Measurements from ENCODE around the gene ULK2.
"Not testable (repeated sequence)": the region's sequence is repeated elsewhere in the genome, so short reads cannot be mapped to it uniquely, and the experiment has no call there.

The ULK2 gene

DNA sequence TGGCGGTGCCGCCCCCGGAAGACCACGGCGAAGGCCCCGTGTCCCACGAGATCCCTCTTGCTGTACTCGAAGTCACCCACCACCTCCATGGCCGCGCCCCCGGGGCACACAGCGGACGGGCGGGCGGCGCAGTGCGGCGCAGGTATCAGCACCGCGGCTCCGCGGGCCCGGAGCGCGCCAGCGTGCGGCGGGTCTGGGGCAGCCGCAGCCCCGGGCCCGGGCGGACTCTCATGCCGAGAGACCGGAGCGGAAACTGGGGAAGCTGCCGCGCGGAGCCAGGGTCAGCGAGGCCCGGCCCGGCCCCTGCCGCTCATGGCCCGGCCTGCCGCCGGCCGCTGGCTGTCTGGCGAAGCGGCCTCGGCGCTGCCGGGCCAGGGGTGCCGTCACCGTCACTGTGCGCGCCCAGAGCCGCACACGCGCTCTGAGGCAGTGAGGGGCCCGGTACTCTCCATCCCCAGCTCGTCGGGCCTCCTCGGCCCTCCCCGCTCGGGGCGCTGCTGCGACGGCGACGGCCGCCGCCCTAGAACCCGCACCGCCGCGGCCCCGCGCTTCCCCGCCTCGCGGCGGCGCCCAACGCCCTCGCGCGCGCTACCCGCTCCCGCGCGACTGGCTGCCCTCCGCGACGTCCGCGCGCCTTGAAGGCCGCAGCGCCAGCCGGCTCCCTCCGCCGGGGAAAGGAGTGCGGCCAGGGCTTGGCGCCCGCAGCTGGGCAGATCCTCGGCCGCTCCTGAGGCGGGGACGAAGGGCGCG lies at the start of gene ULK2:
Gene ULK2 (minus strand): TSS at position 608 of the 750 bp plus-strand sequence. CDS start 519 bp downstream, at position 89.
- peak; percentile 43 for DNase-seq

DNA sequence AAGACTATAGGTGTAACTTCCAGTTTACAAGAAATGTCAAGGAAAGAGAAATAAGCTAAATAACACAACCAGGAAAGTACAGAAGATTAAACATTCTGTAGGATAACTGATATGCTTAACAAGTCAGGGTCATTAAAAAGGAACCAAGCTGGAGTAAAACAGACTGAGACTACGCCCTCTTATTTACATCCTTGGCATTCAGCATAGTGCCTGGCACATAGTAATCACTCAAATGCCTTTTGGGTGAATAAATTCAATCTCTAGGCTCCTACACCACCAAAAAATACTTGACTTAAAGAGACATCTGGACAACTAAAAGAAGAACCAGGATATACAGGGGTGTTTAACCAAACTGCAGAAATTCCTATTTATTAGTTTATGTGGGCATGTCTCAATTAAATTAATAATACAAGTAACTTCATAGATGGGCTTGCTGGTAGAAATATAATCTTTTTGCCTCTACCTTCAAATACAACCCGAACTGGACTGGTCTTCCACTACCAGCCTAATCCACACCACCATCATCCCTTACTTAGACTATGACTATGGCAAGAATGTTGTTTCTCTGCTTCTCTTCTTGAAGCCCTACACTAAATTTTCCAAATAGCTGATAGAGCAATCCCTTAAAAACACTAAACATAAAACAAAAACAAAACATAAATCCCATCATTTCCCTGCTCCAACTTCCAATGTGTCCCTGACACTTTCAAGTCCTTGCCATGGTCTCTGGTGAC lies 47.7 kb upstream of the ULK2 start:
- DNase-seq = no peak

DNA sequence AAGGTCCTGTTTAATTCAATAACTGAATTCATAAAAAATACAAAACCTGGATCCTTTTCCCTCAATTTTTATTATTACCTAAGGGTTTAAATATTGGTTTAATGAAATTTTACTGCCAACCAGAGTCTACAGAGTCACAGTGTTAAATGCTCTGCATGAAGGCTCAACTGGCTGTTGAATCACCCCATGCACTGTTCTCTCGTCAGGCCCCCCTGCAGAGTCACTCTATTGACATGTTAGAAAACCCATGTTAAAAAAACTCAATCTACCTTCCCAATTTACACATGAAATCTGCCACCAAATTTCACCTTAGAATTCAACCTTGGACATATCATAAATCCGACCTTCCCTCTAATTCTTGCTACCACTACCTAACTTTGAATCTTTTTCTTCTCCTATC lies 43.3 kb upstream of the ULK2 start:
- no peak for DNase-seq

DNA sequence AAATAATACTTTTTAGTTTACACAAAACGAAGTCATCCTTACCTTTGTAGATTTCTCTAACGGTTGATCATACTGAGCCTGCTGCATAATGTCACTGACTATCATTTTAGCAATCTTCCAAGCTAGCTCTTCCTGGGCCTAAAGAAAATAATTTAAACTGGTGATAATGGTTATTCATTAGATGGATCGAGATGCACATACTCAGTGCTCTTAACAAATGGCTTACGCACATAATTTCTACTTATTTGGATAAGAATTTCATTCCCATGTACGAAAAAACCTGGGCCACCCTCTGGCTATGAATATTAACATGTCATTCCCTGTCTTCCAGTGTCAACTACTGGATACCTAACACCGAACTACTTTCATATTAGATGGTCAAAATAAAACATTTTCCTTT lies 41.4 kb upstream of the ULK2 start:
- DNase-seq = no peak

DNA sequence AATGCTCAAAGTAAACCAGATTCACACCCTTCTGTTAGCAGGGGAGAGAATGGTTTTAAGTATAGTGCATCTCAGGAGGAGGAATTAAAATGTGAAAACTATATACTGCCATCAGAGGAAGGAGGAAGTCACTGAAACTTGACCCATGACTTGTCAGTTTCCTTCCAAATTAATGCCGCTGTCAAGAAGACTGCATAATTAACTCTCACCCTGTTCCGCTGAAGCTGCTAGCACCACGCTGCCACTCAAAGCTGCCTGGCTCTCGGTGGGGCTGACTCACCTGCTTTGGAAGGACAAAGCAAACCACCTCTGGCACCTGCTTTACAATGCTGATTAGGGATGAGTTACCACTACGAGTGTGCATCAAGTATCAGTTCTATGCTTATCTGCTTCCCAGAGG lies 37.8 kb upstream of the ULK2 start:
- DNase-seq = no peak

DNA sequence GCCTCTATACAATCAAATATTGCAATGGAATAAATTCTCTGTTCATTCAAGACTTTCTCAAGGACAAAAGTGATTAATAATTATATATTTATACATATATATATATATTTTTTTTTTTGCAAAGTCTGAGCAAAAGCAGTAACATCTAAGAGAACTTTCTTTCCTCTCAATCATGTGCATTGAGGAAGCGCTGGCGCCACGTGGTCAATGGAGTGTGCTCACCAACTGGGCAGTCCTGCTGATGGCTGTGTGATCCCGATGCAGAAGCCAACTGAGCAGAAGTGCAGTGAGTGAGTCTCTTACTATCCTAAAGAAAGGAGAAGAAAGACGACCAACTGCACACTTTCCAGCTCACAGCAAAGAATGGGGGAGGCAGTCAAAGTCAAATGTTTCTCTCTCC lies 37.2 kb upstream of the ULK2 start:
- DNase-seq = no peak

DNA sequence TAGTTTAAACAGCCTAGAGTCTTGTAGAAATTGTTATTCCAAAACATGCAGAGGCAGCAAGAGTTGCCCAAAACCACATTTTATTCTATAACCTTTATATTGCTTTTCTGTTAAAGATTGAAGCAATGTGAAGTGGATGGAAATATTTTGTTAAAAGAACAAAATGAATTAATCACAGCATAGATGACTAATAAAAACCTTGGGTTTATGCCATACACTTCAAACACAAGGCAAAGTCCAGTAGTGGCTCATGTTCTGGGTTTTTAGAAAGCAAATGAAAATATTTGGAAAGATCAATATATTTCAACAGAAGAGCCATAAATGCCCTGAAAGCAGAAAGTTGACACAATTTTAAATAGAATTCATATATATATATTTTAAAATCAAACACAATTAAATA lies 36.7 kb upstream of the ULK2 start:
- DNase-seq = no peak

DNA sequence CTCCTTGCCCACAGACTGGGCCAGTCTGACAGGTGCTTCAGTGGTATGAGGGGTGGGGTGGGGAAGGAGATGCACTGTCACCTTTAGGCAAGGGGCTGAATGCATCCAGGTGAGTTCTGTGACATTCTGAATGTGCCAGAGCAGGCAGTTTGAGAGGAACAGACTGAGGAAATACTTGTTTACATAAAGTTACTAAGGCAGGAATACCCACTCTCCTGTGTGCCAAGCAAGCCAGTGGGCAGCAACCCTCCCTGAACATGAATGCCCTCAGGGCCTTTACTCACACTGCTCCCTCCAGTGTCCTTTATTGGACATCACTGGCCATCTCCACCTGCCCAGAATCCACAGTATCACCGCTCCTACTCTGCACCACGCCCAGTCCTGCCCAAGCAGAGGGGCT lies 33.1 kb upstream of the ULK2 start:
- DNase-seq = no peak

DNA sequence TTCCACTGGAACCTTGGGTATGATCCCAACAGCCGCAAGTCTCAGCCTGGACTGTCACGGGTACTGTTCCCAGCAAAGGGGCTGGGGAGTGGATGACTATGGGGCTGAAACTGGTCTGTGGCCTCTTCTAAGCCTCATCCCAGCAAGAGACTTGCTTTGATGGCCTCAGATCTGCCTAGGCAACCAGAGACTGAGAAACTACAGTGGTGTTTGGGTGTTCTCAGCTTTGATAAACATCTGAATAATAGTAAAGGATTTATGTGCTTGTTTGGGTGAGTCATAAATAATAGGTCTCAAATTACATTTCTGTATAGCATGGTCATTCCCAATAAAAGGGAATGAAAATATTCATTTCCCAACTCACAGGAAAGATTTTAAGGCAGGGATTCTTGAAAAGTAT lies 30.2 kb upstream of the ULK2 start:
- DNase-seq = no peak

DNA sequence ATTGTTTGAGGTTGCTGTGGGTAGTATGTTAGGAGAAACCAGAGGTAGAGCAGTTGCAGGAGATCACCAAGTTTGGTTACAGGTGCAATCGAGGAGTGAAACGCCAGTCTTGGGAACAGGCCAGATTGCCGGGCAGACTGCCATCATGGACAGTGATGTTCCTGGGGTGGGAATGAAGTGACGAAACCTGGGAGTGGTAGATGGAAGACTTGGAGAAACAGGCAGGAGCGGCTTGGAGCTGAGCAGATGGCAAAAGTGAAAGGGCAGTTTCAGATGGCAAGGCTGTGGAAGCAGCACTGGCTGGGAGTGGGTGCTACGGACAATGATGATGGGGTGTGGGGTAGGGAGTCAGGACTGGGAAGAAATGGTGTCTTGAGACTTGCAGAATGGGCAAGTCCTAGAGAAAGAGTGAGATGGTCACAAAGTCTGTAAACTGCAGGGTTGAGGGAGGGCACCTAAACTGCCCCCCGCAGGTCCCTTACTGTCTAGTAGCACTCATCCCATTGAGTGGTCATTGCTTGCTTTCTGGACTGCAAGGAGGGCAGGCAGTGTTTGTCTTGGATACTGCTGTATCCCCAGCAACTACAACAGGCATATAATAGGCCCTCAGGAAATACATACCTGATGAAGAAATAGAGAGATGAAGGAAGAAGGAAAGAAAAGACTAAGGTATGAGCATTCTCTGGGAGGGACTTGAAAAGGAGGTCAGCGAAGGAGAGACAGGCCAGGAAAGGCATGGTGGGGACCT lies 29.5 kb upstream of the ULK2 start:
- DNase-seq = no peak

DNA sequence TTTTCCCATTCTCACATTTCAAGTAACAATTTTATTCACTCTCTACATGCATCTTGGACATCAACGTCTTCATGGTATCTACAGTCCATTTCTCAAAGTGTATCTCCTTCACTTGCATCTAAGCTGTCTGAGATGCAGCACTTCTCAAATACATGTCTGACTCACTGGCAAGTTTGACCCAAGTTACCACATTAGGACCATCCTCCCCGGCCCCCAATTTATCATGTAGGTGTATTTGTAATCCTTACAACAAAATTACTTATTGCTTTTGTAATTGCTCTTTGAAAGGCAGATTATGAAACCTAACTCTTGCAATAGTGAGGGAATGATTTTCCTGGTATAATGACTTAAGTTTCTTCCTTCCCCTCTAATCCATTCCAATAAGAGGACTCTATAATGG lies 28.9 kb upstream of the ULK2 start:
- DNase-seq = no peak

DNA sequence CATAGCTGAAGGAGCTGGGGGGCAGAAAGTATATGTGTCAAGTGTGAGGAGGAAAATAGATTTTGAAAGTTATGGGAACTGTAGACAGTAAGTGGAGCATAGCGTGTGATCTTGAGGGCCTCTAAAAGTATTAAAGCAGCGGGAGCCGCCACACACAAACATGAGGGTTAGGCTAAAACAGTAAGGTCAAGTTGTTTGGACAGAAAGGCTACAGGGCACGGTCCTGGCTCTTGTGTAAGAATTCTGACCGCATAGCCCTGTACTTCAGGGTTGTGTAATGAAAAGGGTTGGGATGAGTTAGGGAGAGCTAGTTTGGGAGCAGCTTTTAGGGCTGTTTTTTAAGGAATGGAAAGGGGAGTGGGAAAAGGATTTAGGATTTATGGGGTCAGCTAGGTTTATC lies 22.8 kb upstream of the ULK2 start:
- not testable (repeated sequence) for DNase-seq

DNA sequence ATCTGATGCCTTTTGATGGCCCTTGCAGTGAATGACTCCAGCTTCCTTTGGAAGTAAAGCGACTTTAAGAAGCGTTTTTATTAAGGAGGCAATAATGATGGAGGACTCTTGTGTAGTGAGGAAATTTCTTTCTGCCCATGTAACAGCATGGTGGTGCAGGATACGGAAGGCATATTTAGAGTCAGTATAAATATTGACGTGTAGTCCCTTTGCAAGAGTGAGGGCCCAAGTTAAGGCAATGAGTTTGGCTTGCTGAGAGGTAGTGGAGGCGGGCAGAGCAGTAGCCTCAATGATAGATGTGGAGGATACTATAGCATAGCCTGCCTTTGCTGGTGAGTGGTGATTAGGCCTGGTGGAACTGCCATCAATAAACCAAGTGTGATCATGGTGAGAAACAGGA lies 22.3 kb upstream of the ULK2 start:
- not testable (repeated sequence) for DNase-seq

DNA sequence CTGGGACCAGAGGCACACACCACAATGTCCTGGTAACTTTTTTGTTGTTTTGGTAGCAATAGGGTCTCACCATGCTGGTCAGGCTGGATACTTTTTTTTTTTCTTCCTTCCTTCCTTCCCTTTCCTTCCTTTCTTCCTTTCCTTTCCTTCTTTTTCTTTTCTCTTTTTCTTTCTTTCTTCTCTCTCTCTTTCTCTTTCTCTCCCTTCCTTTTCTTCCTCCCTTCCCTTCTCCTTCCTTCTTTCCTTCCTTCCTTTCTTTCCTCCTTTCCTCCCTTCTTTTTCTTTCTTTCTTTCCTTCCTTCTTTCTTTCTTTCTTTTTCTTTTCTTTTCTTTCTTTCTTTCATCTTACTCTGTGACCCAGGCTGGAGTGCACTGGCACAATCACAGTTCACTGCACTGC lies 18.4 kb upstream of the ULK2 start:
- DNase-seq = no peak

DNA sequence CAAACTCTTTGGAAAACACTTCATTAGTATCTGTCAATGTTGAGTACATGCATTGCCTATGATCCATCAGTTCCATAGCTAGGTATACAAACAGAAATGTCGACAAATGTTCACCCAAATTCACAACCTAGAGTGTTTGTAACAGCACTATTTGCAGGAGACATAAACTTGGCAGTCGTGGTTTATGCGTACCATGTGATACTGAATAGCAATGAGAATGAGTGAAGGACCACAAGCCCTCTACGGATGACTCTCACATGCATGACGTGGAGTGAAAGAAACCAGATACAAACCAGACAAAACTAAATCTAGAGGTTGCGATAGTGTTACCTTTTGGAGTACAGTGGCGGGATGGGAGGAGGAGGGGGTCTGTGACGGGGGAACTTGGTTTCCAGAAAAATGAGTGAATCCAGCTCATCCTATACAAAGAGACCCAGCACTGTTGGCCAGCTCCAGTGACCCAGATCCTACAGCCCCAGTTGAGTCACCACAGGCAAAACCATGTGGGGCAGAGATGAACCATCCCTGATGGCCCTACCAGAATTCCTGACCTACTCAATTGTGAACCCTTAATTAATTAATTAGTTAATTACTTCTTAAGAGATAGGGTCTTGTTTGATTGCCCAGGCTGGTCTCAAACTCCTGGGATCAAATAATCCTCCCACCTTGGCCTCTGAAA lies 15.9 kb upstream of the ULK2 start:
- DNase-seq = no peak

DNA sequence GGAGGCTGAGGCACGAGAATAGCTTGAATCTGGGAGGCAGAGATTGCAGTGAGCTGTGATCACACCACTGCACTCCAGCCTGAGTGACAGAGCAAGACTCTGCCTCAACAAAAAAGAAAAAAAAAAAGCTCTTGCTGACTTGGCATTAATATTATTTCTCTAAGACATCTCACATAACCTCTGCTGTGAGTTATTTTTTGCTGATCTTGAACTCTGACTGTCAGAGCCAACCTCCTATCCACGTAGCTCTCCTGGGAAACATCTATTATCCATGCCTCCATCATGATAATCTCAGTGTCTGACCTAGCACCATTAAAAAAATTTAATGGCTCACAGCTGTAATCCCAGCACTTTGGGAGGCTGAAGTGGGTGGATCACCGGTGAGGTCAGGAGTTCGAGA lies 12.7 kb upstream of the ULK2 start:
- DNase-seq = no peak

DNA sequence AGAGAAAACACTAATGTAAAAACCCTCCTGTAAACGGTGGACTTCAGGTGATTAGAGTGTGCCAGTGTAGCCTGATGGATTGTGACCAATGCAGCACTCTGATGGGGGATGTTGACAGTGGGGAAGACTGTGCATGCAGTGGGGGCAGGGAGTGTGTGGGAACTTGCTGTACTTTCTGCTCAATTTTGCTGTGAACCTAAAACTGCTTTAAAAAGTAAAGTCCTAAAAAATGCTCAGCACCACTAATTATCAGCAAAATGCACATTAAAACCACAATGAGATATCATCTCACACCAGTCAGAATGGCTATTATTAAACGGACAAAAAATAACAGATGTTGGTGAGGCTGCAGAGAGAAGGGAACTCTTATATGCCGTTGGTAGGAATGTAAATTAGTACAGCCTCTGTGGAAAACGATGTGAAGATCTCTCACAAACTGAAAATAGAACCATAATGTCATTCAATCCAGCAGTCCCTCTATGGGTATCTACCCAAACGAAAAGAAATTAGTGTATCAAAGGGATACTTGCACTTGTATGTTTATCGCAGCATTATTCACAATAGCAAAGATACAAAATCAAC lies 9.7 kb upstream of the ULK2 start:
- DNase-seq = no peak

DNA sequence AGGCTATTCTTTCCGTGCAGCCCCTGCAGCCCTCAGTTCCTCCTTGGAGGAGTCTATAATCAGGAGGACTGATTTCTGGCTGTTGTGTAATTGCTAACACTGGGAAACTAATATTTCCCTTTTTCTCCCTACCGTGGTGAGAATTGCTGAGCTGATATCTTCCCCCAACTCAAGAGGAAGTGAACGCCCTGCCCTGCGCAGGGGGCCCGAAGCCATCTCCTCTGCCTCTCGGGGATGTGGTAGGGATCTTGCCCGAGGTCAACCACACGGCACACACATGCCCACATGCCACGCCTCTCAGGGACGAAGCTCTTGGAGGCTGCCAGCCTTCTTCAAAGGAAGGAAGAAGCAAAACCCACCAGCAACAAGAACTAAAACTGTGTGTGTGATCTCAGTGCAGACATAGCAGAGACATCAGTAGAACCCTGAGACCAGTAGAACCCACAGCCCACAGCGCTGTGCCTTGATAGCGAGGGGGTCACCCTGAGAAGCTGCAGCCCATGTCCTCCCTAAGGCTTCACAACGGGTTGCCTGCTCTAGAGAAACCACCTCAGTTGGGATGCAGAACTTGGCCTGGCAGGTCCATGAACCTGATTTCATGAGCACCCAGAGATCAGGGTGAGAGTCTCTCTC lies 8.9 kb upstream of the ULK2 start:
- no peak for DNase-seq

DNA sequence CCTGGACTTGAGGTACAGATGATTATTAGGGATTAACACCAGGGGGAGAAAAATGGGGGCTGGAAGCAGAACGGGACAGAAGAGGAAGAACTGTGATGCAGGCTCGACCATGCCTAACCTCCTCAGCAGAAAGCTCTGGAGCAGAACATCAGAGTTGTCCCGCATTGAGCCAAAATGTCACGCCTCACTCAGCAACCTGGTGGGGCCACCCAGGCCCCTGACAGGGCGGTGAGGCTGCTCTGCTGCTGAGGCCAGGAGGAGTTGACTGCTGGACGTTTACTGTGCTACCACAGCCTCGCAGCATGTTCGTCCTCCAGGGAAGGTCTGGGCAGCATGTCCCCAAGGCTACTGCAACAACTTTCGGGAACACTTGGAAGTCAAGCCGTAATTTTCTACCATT lies 6.5 kb upstream of the ULK2 start:
- DNase-seq = no peak

DNA sequence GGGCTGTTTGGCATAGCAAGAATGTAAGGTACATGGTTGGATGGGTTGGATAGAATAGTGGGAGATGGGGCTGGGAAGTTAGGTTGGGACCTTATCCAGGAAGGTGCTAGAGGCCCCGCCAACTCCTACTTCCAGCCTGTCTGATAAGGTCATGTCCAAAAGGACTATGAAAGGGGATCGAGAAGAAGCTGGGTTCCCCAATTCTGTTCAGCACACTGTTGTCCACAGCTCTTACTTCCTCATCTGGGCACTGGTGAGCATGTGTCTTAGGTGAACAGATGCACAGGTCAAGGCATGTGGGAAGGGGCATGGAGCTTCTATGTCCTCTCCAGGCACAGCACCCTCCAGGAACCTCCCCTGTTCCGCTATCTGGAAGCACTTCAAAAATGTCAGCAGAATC lies 5.6 kb upstream of the ULK2 start:
- DNase-seq = no peak

DNA sequence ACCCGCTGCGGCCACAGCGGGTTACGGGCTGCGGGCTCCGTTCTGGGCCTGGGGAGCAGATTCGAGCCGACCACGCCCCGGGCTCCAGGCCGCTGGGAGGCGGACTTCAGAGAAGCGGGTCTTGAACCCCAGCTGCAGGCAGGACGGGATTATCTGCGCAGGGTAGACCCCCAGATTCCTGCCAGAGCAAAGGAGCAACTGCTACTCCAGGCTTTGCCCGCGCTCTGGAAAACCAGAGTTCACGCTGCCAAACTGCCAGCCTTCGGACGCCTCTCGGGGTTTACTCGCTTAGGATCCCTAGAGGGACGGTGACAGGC lies 301 bp upstream of the ULK2 start:
- DNase-seq = no peak

DNA sequence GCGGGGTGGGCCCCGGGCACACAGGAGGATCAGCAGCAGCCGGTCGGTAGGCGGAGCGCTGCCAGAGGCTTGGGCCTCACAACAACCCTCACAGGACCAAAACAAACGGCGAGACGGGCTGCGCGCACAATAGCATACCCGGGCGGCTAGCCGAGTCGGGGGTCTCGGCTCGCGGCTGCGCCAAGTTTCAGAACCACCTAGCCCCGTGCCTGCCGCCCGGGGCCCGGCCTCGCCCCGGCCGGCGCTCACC lies 732 bp downstream of the ULK2 start:
- DNase-seq = no peak

DNA sequence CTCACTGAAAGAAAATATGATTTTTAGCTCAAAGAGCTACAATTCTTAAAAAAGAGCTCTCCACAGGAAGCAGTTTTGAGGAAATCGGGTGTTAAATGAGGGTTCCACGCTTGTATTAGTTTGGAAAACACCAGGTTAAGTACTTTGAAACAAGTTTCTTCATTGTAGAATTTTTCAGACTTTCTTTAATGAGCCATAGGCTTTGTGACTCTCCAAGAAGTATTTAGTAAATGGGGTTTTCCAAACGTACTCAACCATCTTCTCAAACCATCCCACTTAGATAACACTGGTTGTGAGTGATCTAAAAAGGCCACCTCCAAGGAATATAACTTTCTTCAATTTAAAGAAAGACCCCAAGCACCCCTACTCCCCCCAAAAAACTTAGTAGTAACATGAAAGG lies 2.7 kb downstream of the ULK2 start:
- no peak for DNase-seq

Measured in NCI-H1048 (cell line).